Activated T-cell treated with anti-CD3 and anti-CD28 coated beads, Interleukin-2, amount 50 U/mL, for 4 hours (primary cell): ENCODE data around the gene TOMM7. TPM values are rescaled to one million over a fixed set of nuclear protein-coding genes. Genes with fewer than 3 reads are reported as not detected.
A peak's percentile ranks its signal among the peaks of the same experiment; 100 is the strongest.

Source experiments
- ATAC-seq, 2 donors: fragments of 200-7000 bp; cut with Tn5 transposase; one replicate each; pipeline ENCODE4 v1.10.0; 2021
- DNase-seq: peaks from one replicate; pipeline ENCODE4 v3.0.0-alpha.2; 2020
- H3K27me3 Mint-ChIP-seq: one replicate; pipeline ENCODE4 v1.8.0; 2021; ENCODE audit warnings: low read depth, mixed read lengths
- H3K36me3 Mint-ChIP-seq: one replicate; pipeline ENCODE4 v1.8.0; 2022; ENCODE audit warnings: mixed read lengths; ENCODE audit not compliant: insufficient read depth
- H3K4me1 Mint-ChIP-seq: one replicate; pipeline ENCODE4 v1.8.0; 2021; ENCODE audit warnings: low read depth, mixed read lengths
- H3K4me3 Mint-ChIP-seq: one replicate; pipeline ENCODE4 v1.8.0; 2021; ENCODE audit warnings: mild to moderate bottlenecking, moderate library complexity, mixed read lengths
- H3K9me3 Mint-ChIP-seq: one replicate; pipeline ENCODE4 v1.8.0; 2021; ENCODE audit warnings: mixed read lengths
- total RNA-seq, 3 donors: library from RNA; stranded (reverse); gene quantifications; one replicate each; pipeline ENCODE4 v1.2.1, GENCODE V29; 2021

The TOMM7 gene
- total RNA-seq, result 100 to 1,000 TPM; 225 to 255 (median 244) TPM

GRCh38 chr7:22822486-22823141 is at the start of gene TOMM7:
Gene TOMM7, minus strand, starts transcription at chr7:22822849. Its CDS starts 70 bp downstream, at chr7:22822779.
- Mint-ChIP-seq H3K4me1 (peaks cover 37% of the 10 kb centered on the region), H3K36me3 (peaks cover 9% of the 10 kb centered on the region)

GRCh38 chr7:22872096-22872807 is 49.6 kb upstream of the TOMM7 start:
- Mint-ChIP-seq H3K4me1 (no peaks in the 10 kb centered on the region), H3K27me3 (no peaks in the 10 kb centered on the region), H3K36me3 (peaks cover 24% of the 10 kb centered on the region), H3K9me3 (no peaks in the 10 kb centered on the region), H3K4me3 (no peak overlapping the region)
- peak; percentile 75 to 76 for ATAC-seq
- DNase-seq, result no peak

More at GRCh38 chr7:22822486-22823141, at the start of gene TOMM7:
- ATAC-seq, result peak; percentile 98 to 99
- peak within 1 kb of the TSS; percentile 98 for H3K4me3 Mint-ChIP-seq
- H3K9me3 Mint-ChIP-seq, result no peaks in the 10 kb centered on the region
- DNase-seq, result peak; percentile 81
- peaks cover 17% of the 10 kb centered on the region for H3K27me3 Mint-ChIP-seq

GRCh38 chr7:22871661-22872060 is 49.0 kb upstream of the TOMM7 start:
- DNase-seq (no peak), ATAC-seq (peak in 1 of 2 donors; percentile 16)
- H3K27me3 Mint-ChIP-seq, result no peaks in the 10 kb centered on the region
- H3K4me3 Mint-ChIP-seq, result no peak overlapping the region
- no peaks in the 10 kb centered on the region for H3K9me3 Mint-ChIP-seq
- H3K36me3 Mint-ChIP-seq, result peaks cover 24% of the 10 kb centered on the region
- H3K4me1 Mint-ChIP-seq, result no peaks in the 10 kb centered on the region

- Mint-ChIP-seq H3K27me3 (no peaks in the 10 kb centered on the region), H3K9me3 (no peaks in the 10 kb centered on the region), H3K36me3 (peaks cover 40% of the 10 kb centered on the region), H3K4me3 (no peak overlapping the region), H3K4me1 (peaks cover 2% of the 10 kb centered on the region)
- no peak for ATAC-seq
- DNase-seq, result no peak
Measured at GRCh38 chr7:22868509-22868908, 45.9 kb upstream of the TOMM7 start.

- Mint-ChIP-seq H3K9me3 (no peaks in the 10 kb centered on the region), H3K4me3 (no peak overlapping the region), H3K4me1 (peaks cover 2% of the 10 kb centered on the region), H3K36me3 (peaks cover 43% of the 10 kb centered on the region), H3K27me3 (no peaks in the 10 kb centered on the region)
- ATAC-seq, result no peak
- no peak for DNase-seq
Measured at GRCh38 chr7:22867589-22867988, 44.9 kb upstream of the TOMM7 start.

- H3K27me3 Mint-ChIP-seq, result no peaks in the 10 kb centered on the region
- peaks cover 2% of the 10 kb centered on the region for H3K4me1 Mint-ChIP-seq
- ATAC-seq, result no peak
- H3K36me3 Mint-ChIP-seq, result peaks cover 43% of the 10 kb centered on the region
- H3K4me3 Mint-ChIP-seq, result no peak overlapping the region
- no peak for DNase-seq
- H3K9me3 Mint-ChIP-seq, result no peaks in the 10 kb centered on the region
Measured at GRCh38 chr7:22867003-22867402, 44.4 kb upstream of the TOMM7 start.

- Mint-ChIP-seq H3K4me3 (no peak overlapping the region), H3K9me3 (no peaks in the 10 kb centered on the region), H3K27me3 (no peaks in the 10 kb centered on the region), H3K36me3 (peaks cover 47% of the 10 kb centered on the region), H3K4me1 (peaks cover 2% of the 10 kb centered on the region)
- DNase-seq (no peak), ATAC-seq (no peak)
Measured at GRCh38 chr7:22865602-22865960, 42.9 kb upstream of the TOMM7 start.

GRCh38 chr7:22864855-22865601 is 42.4 kb upstream of the TOMM7 start:
- ATAC-seq (peak in 1 of 2 donors; percentile 15), DNase-seq (no peak)
- Mint-ChIP-seq H3K36me3 (peaks cover 48% of the 10 kb centered on the region), H3K27me3 (no peaks in the 10 kb centered on the region), H3K4me1 (peaks cover 7% of the 10 kb centered on the region), H3K9me3 (no peaks in the 10 kb centered on the region), H3K4me3 (no peak overlapping the region)

- H3K27me3 Mint-ChIP-seq, result no peaks in the 10 kb centered on the region
- H3K4me3 Mint-ChIP-seq, result no peak overlapping the region
- peaks cover 13% of the 10 kb centered on the region for H3K4me1 Mint-ChIP-seq
- no peak for DNase-seq
- peaks cover 50% of the 10 kb centered on the region for H3K36me3 Mint-ChIP-seq
- no peaks in the 10 kb centered on the region for H3K9me3 Mint-ChIP-seq
- ATAC-seq, result no peak
Measured at GRCh38 chr7:22864301-22864700, 41.7 kb upstream of the TOMM7 start.

GRCh38 chr7:22863156-22863899 is 40.7 kb upstream of the TOMM7 start:
- Mint-ChIP-seq H3K4me1 (peaks cover 23% of the 10 kb centered on the region), H3K27me3 (no peaks in the 10 kb centered on the region), H3K36me3 (peaks cover 50% of the 10 kb centered on the region)

GRCh38 chr7:22861576-22861975 is 38.9 kb upstream of the TOMM7 start:
- H3K27me3 Mint-ChIP-seq, result no peaks in the 10 kb centered on the region
- peaks cover 30% of the 10 kb centered on the region for H3K4me1 Mint-ChIP-seq
- no peak overlapping the region for H3K4me3 Mint-ChIP-seq
- no peak for DNase-seq
- ATAC-seq, result no peak
- H3K9me3 Mint-ChIP-seq, result no peaks in the 10 kb centered on the region
- peaks cover 50% of the 10 kb centered on the region for H3K36me3 Mint-ChIP-seq

More at GRCh38 chr7:22863156-22863899, 40.7 kb upstream of the TOMM7 start:
- no peak overlapping the region for H3K4me3 Mint-ChIP-seq
- H3K9me3 Mint-ChIP-seq, result no peaks in the 10 kb centered on the region
- DNase-seq (no peak), ATAC-seq (no peak)

GRCh38 chr7:22860784-22861482 is 38.3 kb upstream of the TOMM7 start:
- DNase-seq (no peak), ATAC-seq (peak in 1 of 2 donors; percentile 25)
- Mint-ChIP-seq H3K36me3 (peaks cover 52% of the 10 kb centered on the region), H3K4me1 (peaks cover 37% of the 10 kb centered on the region), H3K27me3 (no peaks in the 10 kb centered on the region), H3K9me3 (no peaks in the 10 kb centered on the region), H3K4me3 (no peak overlapping the region)

GRCh38 chr7:22860337-22860736 is 37.7 kb upstream of the TOMM7 start:
- Mint-ChIP-seq H3K27me3 (no peaks in the 10 kb centered on the region), H3K9me3 (no peaks in the 10 kb centered on the region), H3K4me1 (peaks cover 39% of the 10 kb centered on the region), H3K36me3 (peaks cover 52% of the 10 kb centered on the region), H3K4me3 (no peak overlapping the region)
- no peak for DNase-seq
- ATAC-seq, result no peak
